HCT116 (cell line): Measurements from ENCODE around the gene FRMD4A. TPM values are rescaled to one million over a fixed set of nuclear protein-coding genes. Genes with fewer than 3 reads are reported as not detected.

ENCODE experiments used
- ATAC-seq: fragments of 200-7000 bp; cut with Tn5 transposase; 2 replicates; pipeline ENCODE4 v1.9.1; 2020; ENCODE audit warnings: mild to moderate bottlenecking, moderate library complexity
- BruUV-seq: library from RNA; stranded (reverse); fragments of 400-500 nt; replicated peaks from 2 replicates; lab custom pipeline; 2021; lab: Mats Ljungman, UMichigan
- CTCF ChIA-PET: fragments of 300-600 bp; sonication (Branson Sonifier 250); formaldehyde crosslinking; loops from one replicate; lab custom pipeline; 2021; ENCODE audit warnings: antibody characterized with exemption; lab: Charles Lee
- POLR2A ChIA-PET: fragments of 300-600, 350-600 bp; sonication (Branson Sonifier 250); formaldehyde crosslinking; loops from one replicate; lab custom pipeline; 2021; ENCODE audit warnings: antibody characterized with exemption; lab: Charles Lee
- RAD21 ChIA-PET, 2 experiments: fragments of 300-600 bp; sonication (Branson Sonifier 250); formaldehyde crosslinking; loops; one replicate each; lab custom pipeline; 2023; ENCODE audit warnings: low total read pairs in 2 of 2; ENCODE audit not compliant: uncharacterized antibody in 2 of 2, unreplicated experiment in 2 of 2, low non-redundant PET in 1 of 2; lab: Charles Lee
- DNase-seq: peaks from one replicate; pipeline ENCODE4 v3.0.0-alpha.2; 2010; ENCODE audit warnings: low read depth, low spot score
- H2AFZ ChIP-seq: fragments of 200-600 bp; shearing (Covaris generic), sonication (generic); 2 replicates; pipeline ENCODE4 v1.6.1; 2017; ENCODE audit warnings: low read depth, mixed run types, mixed read lengths, antibody characterized with exemption, low read length; ENCODE audit not compliant: poor library complexity, severe bottlenecking
- H3K27ac ChIP-seq: 2 replicates; pipeline ENCODE4 v1.5.1; 2012; ENCODE audit warnings: low read depth, low read length
- H3K27me3 ChIP-seq: fragments of 200-600 bp; sonication (generic); 2 replicates; pipeline ENCODE4 v1.6.1; 2016; ENCODE audit warnings: mixed run types, low read length, mixed read lengths; ENCODE audit not compliant: insufficient read depth
- H3K36me3 ChIP-seq, 2 experiments: fragments of 200-500 bp in 1 of 2; fragments of 200-600 bp in 1 of 2; sonication (Bioruptor generic) in 1 of 2; sonication (generic) in 1 of 2; 2 replicates each; pipeline versions ENCODE4 v1.5.1 to v1.6.1; 2014 to 2016; ENCODE audit warnings: low read length in 2 of 2, inconsistent platforms in 1 of 2, mixed read lengths in 1 of 2, mixed run types in 1 of 2; ENCODE audit not compliant: insufficient read depth in 2 of 2, control insufficient read depth in 1 of 2
- H3K4me1 ChIP-seq, 2 experiments: fragments of 200-600 bp in 1 of 2; sonication (generic) in 1 of 2; 2 replicates each; pipeline versions ENCODE4 v1.5.1 to v1.6.1; 2012 to 2017; ENCODE audit warnings: low read length in 2 of 2, inconsistent platforms in 1 of 2, mild to moderate bottlenecking in 1 of 2, mixed read lengths in 1 of 2, mixed run types in 1 of 2, moderate library complexity in 1 of 2; ENCODE audit not compliant: insufficient read depth in 2 of 2, control insufficient read depth in 1 of 2
- H3K4me2 ChIP-seq: fragments of 200-600 bp; sonication (generic); 2 replicates; pipeline ENCODE4 v1.6.1; 2017; ENCODE audit warnings: mixed run types, low read length, mixed read lengths
- H3K4me3 ChIP-seq, 2 experiments: fragments of 200-600 bp in 1 of 2; sonication (generic) in 1 of 2; replicated peaks in 1 of 2; 2 replicates each; pipeline ENCODE4 v1.5.1; 2011 to 2016; ENCODE audit warnings: low read length in 2 of 2, control low read depth in 1 of 2, low read depth in 1 of 2, mild to moderate bottlenecking in 1 of 2, mixed read lengths in 1 of 2, mixed run types in 1 of 2
- H3K79me2 ChIP-seq: fragments of 200-600 bp; sonication (generic); 2 replicates; pipeline ENCODE4 v1.6.1; 2017; ENCODE audit warnings: mild to moderate bottlenecking, mixed run types, low read length, moderate library complexity, mixed read lengths; ENCODE audit not compliant: insufficient read depth
- H3K9ac ChIP-seq: fragments of 200-600 bp; sonication (generic); 2 replicates; pipeline ENCODE4 v1.6.1; 2016; ENCODE audit warnings: low read length, mixed read lengths
- H3K9me2 ChIP-seq: fragments of 200-600 bp; sonication (generic), shearing (Covaris generic); 2 replicates; pipeline ENCODE4 v1.6.1; 2017; ENCODE audit warnings: mixed run types, mild to moderate bottlenecking, moderate library complexity; ENCODE audit not compliant: insufficient read depth
- H3K9me3 ChIP-seq, 2 experiments: fragments of 200-500 bp in 1 of 2; fragments of 200-600 bp in 1 of 2; sonication (Bioruptor generic) in 1 of 2; sonication (generic) in 1 of 2; 2 replicates each; pipeline ENCODE4 v1.6.1; 2014 to 2017; ENCODE audit warnings: low read length in 2 of 2, mixed read lengths in 2 of 2, inconsistent platforms in 1 of 2, low read depth in 1 of 2, mild to moderate bottlenecking in 1 of 2, mixed run types in 1 of 2, moderate library complexity in 1 of 2; ENCODE audit not compliant: control insufficient read depth in 1 of 2, insufficient read depth in 1 of 2
- H4K20me1 ChIP-seq: fragments of 200-600 bp; sonication (generic), shearing (Covaris generic); 2 replicates; pipeline ENCODE4 v1.6.1; 2017; ENCODE audit warnings: mixed run types, mild to moderate bottlenecking, moderate library complexity; ENCODE audit not compliant: insufficient read depth
- ATF3 ChIP-seq: IDR thresholded peaks from 2 replicates; pipeline ENCODE4 v1.6.1; 2012
- CBX3 ChIP-seq: IDR thresholded peaks from 2 replicates; pipeline ENCODE4 v1.6.1; 2012; ENCODE audit warnings: low read depth
- CEBPB ChIP-seq: IDR thresholded peaks from 2 replicates; pipeline ENCODE4 v1.6.1; 2012; ENCODE audit warnings: low read depth
- EGR1 ChIP-seq: IDR thresholded peaks from 2 replicates; pipeline ENCODE4 v1.6.1; 2012; ENCODE audit warnings: low read depth
- FOSL1 ChIP-seq: IDR thresholded peaks from 2 replicates; pipeline ENCODE4 v1.6.1; 2012; ENCODE audit warnings: low read depth
- JUND ChIP-seq: IDR thresholded peaks from 2 replicates; pipeline ENCODE4 v1.6.1; 2012
- MAX ChIP-seq: IDR thresholded peaks from 2 replicates; pipeline ENCODE4 v1.6.1; 2012
- POLR2A ChIP-seq: IDR thresholded peaks from 2 replicates; pipeline ENCODE4 v1.7.0; 2011; ENCODE audit warnings: borderline replicate concordance; ENCODE audit not compliant: insufficient read depth, insufficient read length; ENCODE audit errors: extremely low read depth
- POLR2AphosphoS5 ChIP-seq: IDR thresholded peaks from 2 replicates; pipeline ENCODE4 v1.6.1; 2011; ENCODE audit warnings: mild to moderate bottlenecking, low read depth, low read length, moderate library complexity
- RAD21 ChIP-seq: IDR thresholded peaks from 2 replicates; pipeline ENCODE4 v1.6.1; 2012; ENCODE audit warnings: low read depth, mild to moderate bottlenecking
- REST ChIP-seq: IDR thresholded peaks from 2 replicates; pipeline ENCODE4 v1.6.1; 2012; ENCODE audit warnings: low read depth
- SIN3A ChIP-seq: IDR thresholded peaks from 2 replicates; pipeline ENCODE4 v1.6.1; 2012; ENCODE audit warnings: low read depth
- SP1 ChIP-seq: IDR thresholded peaks from 2 replicates; pipeline ENCODE4 v1.6.1; 2012; ENCODE audit warnings: low read depth
- SRF ChIP-seq: IDR thresholded peaks from 2 replicates; pipeline ENCODE4 v1.6.1; 2012; ENCODE audit warnings: low read depth
- TCF7L2 ChIP-seq: IDR thresholded peaks from 2 replicates; pipeline ENCODE4 v1.7.0; 2011; ENCODE audit warnings: borderline replicate concordance, inconsistent platforms; ENCODE audit not compliant: insufficient read depth, insufficient read length; ENCODE audit errors: extremely low read depth
- YY1 ChIP-seq: IDR thresholded peaks from 2 replicates; pipeline ENCODE4 v1.6.1; 2011; ENCODE audit warnings: low read length, low read depth, moderate library complexity, mild to moderate bottlenecking; ENCODE audit not compliant: insufficient replicate concordance; ENCODE audit errors: extremely low read depth
- ZFX ChIP-seq: fragments of 450-650 bp; IDR thresholded peaks from 2 replicates; pipeline ENCODE4 v1.6.1; 2017
- ZNF274 ChIP-seq: fragments of 200-500 bp; sonication (Bioruptor generic); IDR thresholded peaks from 2 replicates; pipeline ENCODE4 v1.6.1; 2014; ENCODE audit warnings: mild to moderate bottlenecking, low read depth, low read length, inconsistent platforms
- intact Hi-C: fragments of 100-400 bp; cut with micrococcal nuclease; formaldehyde crosslinking; loops from 2 replicates; pipeline ENCODE4 v1.10.0; 2022
- total RNA-seq: library from RNA; stranded (reverse); gene quantifications from one replicate; pipeline ENCODE4 v1.2.1, GENCODE V29; 2021; ENCODE audit not compliant: unreplicated experiment

The FRMD4A gene
- total RNA-seq, 1 experiment from 2014 or later = 0.20 TPM

GRCh38 chr10:13721486-13721885, 609.2 kb downstream of the FRMD4A start:
- DNase-seq = no peak
- H3K27me3 ChIP-seq = no peaks in the 10 kb centered on the region
- H3K4me2 ChIP-seq = no peak overlapping the region
- RAD21 ChIA-PET = no interaction called here
- H3K9me3 ChIP-seq = no peaks in the 10 kb centered on the region
- no TSS peak for BruUV-seq
- CTCF ChIA-PET = no interaction called here
- H3K9me2 ChIP-seq = no peaks in the 10 kb centered on the region
- H3K27ac ChIP-seq = no peak overlapping the region
- H2AFZ ChIP-seq = no peak overlapping the region
- H3K9ac ChIP-seq = no peak overlapping the region
- intact Hi-C loops = no loop called here
- ATAC-seq = no peak
- POLR2A ChIA-PET = no interaction called here
- TF ChIP-seq SP1 (no peak), REST (no peak), JUND (no peak), RAD21 (no peak), EGR1 (no peak), YY1 (no peak), ATF3 (no peak), TCF7L2 (no peak), CEBPB (no peak), FOSL1 (no peak), MAX (no peak), POLR2AphosphoS5 (no peak), SIN3A (no peak), ZFX (no peak), SRF (no peak), CBX3 (no peak), ZNF274 (no peak), POLR2A (no peak)
- TF ChIP-seq, all 23 proteins: peak for 0
- Histone ChIP-seq H3K4me1 (peaks cover 0 to 2% of the 10 kb centered on the region in 2 experiments; a peak in 1 of 4 replicates), H3K79me2 (no peaks in the 10 kb centered on the region), H3K4me3 (no peak overlapping the region), H3K36me3 (no peaks in the 10 kb centered on the region), H4K20me1 (no peaks in the 10 kb centered on the region)
